Trophoblast cell (in vitro differentiated cells and primary cell): Measurements from ENCODE around the gene LELP1.

Experiments used
- DNase-seq, 2 donors: peaks; one replicate each; pipeline ENCODE4 v3.0.0-alpha.2; 2016
- H2AFZ ChIP-seq: 2 replicates; pipeline ENCODE4 v1.6.1; 2013; ENCODE audit warnings: low read length, moderate library complexity, mild to moderate bottlenecking; ENCODE audit not compliant: insufficient read depth, poor library complexity
- H2AK5ac ChIP-seq: 2 replicates; pipeline ENCODE4 v1.6.1; 2013; ENCODE audit warnings: mild to moderate bottlenecking, low read length
- H2BK120ac ChIP-seq: 2 replicates; pipeline ENCODE4 v1.6.1; 2013; ENCODE audit warnings: low read length, mild to moderate bottlenecking, moderate library complexity; ENCODE audit not compliant: insufficient read depth, poor library complexity
- H2BK12ac ChIP-seq: 2 replicates; pipeline ENCODE4 v1.6.1; 2013; ENCODE audit warnings: mild to moderate bottlenecking, low read length, moderate library complexity
- H2BK5ac ChIP-seq: 2 replicates; pipeline ENCODE4 v1.6.1; 2013; ENCODE audit warnings: low read length, low read depth, moderate library complexity, mild to moderate bottlenecking; ENCODE audit not compliant: poor library complexity
- H3K14ac ChIP-seq: 2 replicates; pipeline ENCODE4 v1.6.1; 2013; ENCODE audit warnings: mild to moderate bottlenecking, low read length
- H3K18ac ChIP-seq: 2 replicates; pipeline ENCODE4 v1.6.1; 2013; ENCODE audit warnings: mild to moderate bottlenecking, low read length
- H3K23ac ChIP-seq: 2 replicates; pipeline ENCODE4 v1.6.1; 2013; ENCODE audit warnings: low read length
- H3K27ac ChIP-seq: 2 replicates; pipeline ENCODE4 v1.5.1; 2013; ENCODE audit warnings: low read depth, mild to moderate bottlenecking, inconsistent platforms, low read length, moderate library complexity
- H3K27me3 ChIP-seq: 2 replicates; pipeline ENCODE4 v1.6.1; 2013; ENCODE audit warnings: inconsistent platforms, mild to moderate bottlenecking, low read length, moderate library complexity; ENCODE audit not compliant: insufficient read depth
- H3K36me3 ChIP-seq, 2 experiments: 1 replicate in 1 of 2; 2 replicates in 1 of 2; pipeline ENCODE4 v1.6.1; 2013; ENCODE audit warnings: low read length in 2 of 2, mild to moderate bottlenecking in 2 of 2, moderate library complexity in 1 of 2; ENCODE audit not compliant: insufficient read depth in 2 of 2, control insufficient read depth in 1 of 2
- H3K4ac ChIP-seq: 2 replicates; pipeline ENCODE4 v1.6.1; 2013; ENCODE audit warnings: low read depth, mild to moderate bottlenecking, low read length, moderate library complexity
- H3K4me1 ChIP-seq, 2 experiments: 1 replicate in 1 of 2; 2 replicates in 1 of 2; pipeline ENCODE4 v1.6.1; 2013; ENCODE audit warnings: low read length in 2 of 2, mild to moderate bottlenecking in 2 of 2, moderate library complexity in 1 of 2; ENCODE audit not compliant: insufficient read depth in 2 of 2, control insufficient read depth in 1 of 2
- H3K4me2 ChIP-seq: 2 replicates; pipeline ENCODE4 v1.6.1; 2013; ENCODE audit warnings: inconsistent platforms, mild to moderate bottlenecking, low read length, moderate library complexity
- H3K4me3 ChIP-seq: 2 replicates; pipeline ENCODE4 v1.5.1; 2013; ENCODE audit warnings: mild to moderate bottlenecking, low read depth, low read length, inconsistent platforms
- H3K79me1 ChIP-seq: one replicate; pipeline ENCODE4 v1.6.1; 2013; ENCODE audit warnings: low read length
- H3K79me2 ChIP-seq: 2 replicates; pipeline ENCODE4 v1.6.1; 2013; ENCODE audit warnings: low read length, mild to moderate bottlenecking; ENCODE audit not compliant: control insufficient read depth, insufficient read depth, poor library complexity
- H3K9ac ChIP-seq: 2 replicates; pipeline ENCODE4 v1.6.1; 2013; ENCODE audit warnings: mild to moderate bottlenecking, low read length
- H3K9me3 ChIP-seq: 2 replicates; pipeline ENCODE4 v1.6.1; 2013; ENCODE audit warnings: low read depth, mild to moderate bottlenecking, control low read depth, inconsistent platforms, low read length; ENCODE audit not compliant: insufficient read depth
- H4K12ac ChIP-seq: 2 replicates; pipeline ENCODE4 v1.6.1; 2013; ENCODE audit warnings: low read depth, mild to moderate bottlenecking, low read length, moderate library complexity
- H4K8ac ChIP-seq: 2 replicates; pipeline ENCODE4 v1.6.1; 2013; ENCODE audit warnings: low read depth, mild to moderate bottlenecking, low read length, moderate library complexity
- H4K91ac ChIP-seq: one replicate; pipeline ENCODE4 v1.6.1; 2013; ENCODE audit warnings: low read depth, mild to moderate bottlenecking, low read length, moderate library complexity
- WGBS: extraction: QIAGEN DNeasy Blood & Tissue Kit; methylation state at CpG from one replicate; pipeline ENCODE4 v1.1.7; 2013; ENCODE audit warnings: missing lambda C conversion rate; ENCODE audit not compliant: insufficient read length, insufficient coverage; ENCODE audit errors: extremely low coverage; 5-methylcytosine and 5-hydroxymethylcytosine counted together

Gene LELP1

GRCh38 chr1:153248176-153248879 is 45.1 kb downstream of the LELP1 start:
- Histone ChIP-seq H2AFZ (no peak overlapping the region), H3K9ac (no peak overlapping the region), H4K12ac (no peak overlapping the region), H4K8ac (no peak overlapping the region), H3K27me3 (no peaks in the 10 kb centered on the region), H3K36me3 (no peaks in the 10 kb centered on the region), H2AK5ac (no peak overlapping the region), H3K18ac (no peak overlapping the region), H3K79me1 (no peaks in the 10 kb centered on the region), H3K9me3 (no peaks in the 10 kb centered on the region), H3K14ac (no peak overlapping the region), H3K4me1 (no peaks in the 10 kb centered on the region), H3K4me3 (no peak overlapping the region), H2BK5ac (no peak overlapping the region), H3K4me2 (no peak overlapping the region), H3K23ac (no peak overlapping the region), H4K91ac (no peak overlapping the region), H2BK120ac (no peak overlapping the region), H3K27ac (no peak overlapping the region), H3K79me2 (no peaks in the 10 kb centered on the region), H3K4ac (no peak overlapping the region), H2BK12ac (no peak overlapping the region)
- WGBS: no CpG with 5 or more reads among the region's 5 CpGs
- DNase-seq: no peak

- no peak overlapping the region for H3K4ac ChIP-seq
- no peaks in the 10 kb centered on the region for H3K9me3 ChIP-seq
- H3K18ac ChIP-seq: no peak overlapping the region
- H3K9ac ChIP-seq: no peak overlapping the region
- H3K23ac ChIP-seq: no peak overlapping the region
- H4K8ac ChIP-seq: no peak overlapping the region
- WGBS: no CpG with 5 or more reads among the region's 1 CpG
- no peak overlapping the region for H2BK12ac ChIP-seq
- no peak overlapping the region for H3K4me2 ChIP-seq
- H2BK120ac ChIP-seq: no peak overlapping the region
- no peaks in the 10 kb centered on the region for H3K36me3 ChIP-seq
- H3K79me1 ChIP-seq: no peaks in the 10 kb centered on the region
- no peaks in the 10 kb centered on the region for H3K79me2 ChIP-seq
- no peak overlapping the region for H2AFZ ChIP-seq
- DNase-seq: no peak
- H2AK5ac ChIP-seq: no peak overlapping the region
- no peaks in the 10 kb centered on the region for H3K27me3 ChIP-seq
- H3K14ac ChIP-seq: no peak overlapping the region
- no peak overlapping the region for H3K4me3 ChIP-seq
- H4K91ac ChIP-seq: no peak overlapping the region
- H3K27ac ChIP-seq: no peak overlapping the region
- H4K12ac ChIP-seq: no peak overlapping the region
- no peaks in the 10 kb centered on the region for H3K4me1 ChIP-seq
- no peak overlapping the region for H2BK5ac ChIP-seq
Measured at GRCh38 chr1:153250166-153250565, 46.9 kb downstream of the LELP1 start.

GRCh38 chr1:153251087-153251486 is 47.9 kb downstream of the LELP1 start:
- no peak overlapping the region for H3K18ac ChIP-seq
- no peak overlapping the region for H3K14ac ChIP-seq
- H2AFZ ChIP-seq: no peak overlapping the region
- H3K4me2 ChIP-seq: no peak overlapping the region
- no peak overlapping the region for H4K12ac ChIP-seq
- no peaks in the 10 kb centered on the region for H3K79me1 ChIP-seq
- H3K4me3 ChIP-seq: no peak overlapping the region
- no peak for DNase-seq
- H3K23ac ChIP-seq: no peak overlapping the region
- H3K9me3 ChIP-seq: no peaks in the 10 kb centered on the region
- H2BK120ac ChIP-seq: no peak overlapping the region
- H3K27me3 ChIP-seq: no peaks in the 10 kb centered on the region
- no peak overlapping the region for H4K8ac ChIP-seq
- no peak overlapping the region for H2BK5ac ChIP-seq
- H3K27ac ChIP-seq: no peak overlapping the region
- H3K4ac ChIP-seq: no peak overlapping the region
- H3K4me1 ChIP-seq: no peaks in the 10 kb centered on the region
- H2AK5ac ChIP-seq: no peak overlapping the region
- H3K36me3 ChIP-seq: no peaks in the 10 kb centered on the region
- H3K9ac ChIP-seq: no peak overlapping the region
- H2BK12ac ChIP-seq: no peak overlapping the region
- no peak overlapping the region for H4K91ac ChIP-seq
- H3K79me2 ChIP-seq: no peaks in the 10 kb centered on the region
- no CpG with 5 or more reads among the region's 2 CpGs for WGBS

GRCh38 chr1:153251562-153251961 is 48.3 kb downstream of the LELP1 start:
- H3K9me3 ChIP-seq: no peaks in the 10 kb centered on the region
- H3K4me1 ChIP-seq: no peaks in the 10 kb centered on the region
- DNase-seq: no peak
- WGBS: no CpG with 5 or more reads among the region's 3 CpGs
- H3K4me2 ChIP-seq: no peak overlapping the region
- no peaks in the 10 kb centered on the region for H3K36me3 ChIP-seq
- no peak overlapping the region for H2AFZ ChIP-seq
- H2AK5ac ChIP-seq: no peak overlapping the region
- no peak overlapping the region for H2BK120ac ChIP-seq
- H4K12ac ChIP-seq: no peak overlapping the region
- H2BK12ac ChIP-seq: no peak overlapping the region
- no peak overlapping the region for H3K14ac ChIP-seq
- H2BK5ac ChIP-seq: no peak overlapping the region
- no peak overlapping the region for H3K23ac ChIP-seq
- no peak overlapping the region for H4K8ac ChIP-seq
- no peak overlapping the region for H3K9ac ChIP-seq
- no peaks in the 10 kb centered on the region for H3K27me3 ChIP-seq
- no peak overlapping the region for H3K18ac ChIP-seq
- H3K79me1 ChIP-seq: no peaks in the 10 kb centered on the region
- no peak overlapping the region for H3K4ac ChIP-seq
- no peak overlapping the region for H3K4me3 ChIP-seq
- no peak overlapping the region for H3K27ac ChIP-seq
- no peak overlapping the region for H4K91ac ChIP-seq
- no peaks in the 10 kb centered on the region for H3K79me2 ChIP-seq
